Breast epithelium (tissue), 3 donors: Measurements from ENCODE around the gene MALRD1.

Source experiments
- CTCF ChIP-seq, 3 donors: fragments of 450-650 bp; IDR thresholded peaks; one replicate each; pipeline ENCODE4 v1.5.1; 2016 to 2017; ENCODE audit warnings: antibody characterized with exemption in 3 of 3, mild to moderate bottlenecking in 3 of 3, moderate library complexity in 3 of 3
- POLR2A ChIP-seq: fragments of 450-650 bp; IDR thresholded peaks from one replicate; pipeline ENCODE4 v1.6.1; 2016; ENCODE audit warnings: antibody characterized with exemption, mild to moderate bottlenecking, moderate library complexity
- POLR2AphosphoS5 ChIP-seq, 3 donors: sonication (generic); formaldehyde crosslinking; IDR thresholded peaks; one replicate each; pipeline ENCODE4 v1.6.1; 2017; ENCODE audit warnings: antibody characterized with exemption in 3 of 3

GRCh38 chr10:19658622-19659233 is 610.1 kb downstream of the MALRD1 start:
- no peak for TF ChIP-seq POLR2A
- TF ChIP-seq CTCF (IDR thresholded peaks at IDR 0.05): no peak
- no peak for TF ChIP-seq POLR2AphosphoS5 (IDR thresholded peaks at IDR 0.05)
